Stimulated activated CD4-positive, alpha-beta T cell treated with anti-CD3 and anti-CD28 coated beads, TNF-alpha, amount 100 ng/mL, for 24 hours (primary cell): ENCODE measurements around the gene FHOD1.
A peak's percentile ranks its signal among the peaks of the same experiment; 100 is the strongest.

Experiments
- DNase-seq, 3 experiments: peaks; one replicate each; pipeline ENCODE4 v3.0.0-alpha.2; 2020; ENCODE audit warnings: low read depth in 3 of 3

The FHOD1 gene

DNA sequence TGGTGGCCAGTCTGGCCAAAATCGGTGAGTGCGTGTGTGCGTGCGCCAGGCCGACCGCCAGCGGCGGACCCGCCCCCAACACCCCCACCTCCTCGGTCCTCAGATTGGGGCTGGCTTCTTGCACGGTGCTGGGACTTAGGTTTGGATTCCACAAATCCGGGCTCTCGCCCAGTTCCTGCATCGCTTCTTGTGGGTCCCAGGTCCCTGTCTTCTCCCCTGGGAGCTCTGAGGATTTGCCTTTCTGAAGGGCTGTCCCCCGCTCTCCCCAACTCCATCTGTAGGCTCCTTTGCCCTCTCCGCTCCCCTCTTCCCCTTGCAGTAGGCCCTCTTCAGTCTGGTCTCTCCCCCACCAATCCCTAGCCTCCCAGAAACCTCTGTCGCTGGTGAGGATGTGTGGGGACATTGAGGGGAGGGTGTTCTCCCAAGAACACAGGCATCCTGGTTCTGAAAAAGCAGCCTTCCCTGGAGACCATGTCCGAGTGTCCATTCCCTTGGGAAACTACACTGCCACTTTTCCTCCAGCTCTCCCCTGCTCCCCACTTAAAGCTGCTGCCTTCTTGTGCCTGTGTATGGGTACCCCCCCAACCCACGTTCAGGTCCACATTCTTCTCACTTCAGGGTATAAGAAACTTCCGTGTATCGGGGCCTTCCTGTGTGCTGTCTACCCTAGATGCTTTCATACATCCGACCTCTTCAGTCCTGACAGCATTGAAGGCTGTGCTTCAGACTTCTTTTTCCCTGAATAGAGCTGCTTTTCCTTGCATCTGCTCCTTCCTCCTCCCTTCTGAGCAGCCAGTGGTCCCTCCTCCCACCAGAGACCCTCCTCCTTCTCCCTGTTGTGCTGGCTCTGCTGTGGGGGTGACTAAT is 2.1 kb upstream of the FHOD1 start:
- DNase-seq, result no peak

DNA sequence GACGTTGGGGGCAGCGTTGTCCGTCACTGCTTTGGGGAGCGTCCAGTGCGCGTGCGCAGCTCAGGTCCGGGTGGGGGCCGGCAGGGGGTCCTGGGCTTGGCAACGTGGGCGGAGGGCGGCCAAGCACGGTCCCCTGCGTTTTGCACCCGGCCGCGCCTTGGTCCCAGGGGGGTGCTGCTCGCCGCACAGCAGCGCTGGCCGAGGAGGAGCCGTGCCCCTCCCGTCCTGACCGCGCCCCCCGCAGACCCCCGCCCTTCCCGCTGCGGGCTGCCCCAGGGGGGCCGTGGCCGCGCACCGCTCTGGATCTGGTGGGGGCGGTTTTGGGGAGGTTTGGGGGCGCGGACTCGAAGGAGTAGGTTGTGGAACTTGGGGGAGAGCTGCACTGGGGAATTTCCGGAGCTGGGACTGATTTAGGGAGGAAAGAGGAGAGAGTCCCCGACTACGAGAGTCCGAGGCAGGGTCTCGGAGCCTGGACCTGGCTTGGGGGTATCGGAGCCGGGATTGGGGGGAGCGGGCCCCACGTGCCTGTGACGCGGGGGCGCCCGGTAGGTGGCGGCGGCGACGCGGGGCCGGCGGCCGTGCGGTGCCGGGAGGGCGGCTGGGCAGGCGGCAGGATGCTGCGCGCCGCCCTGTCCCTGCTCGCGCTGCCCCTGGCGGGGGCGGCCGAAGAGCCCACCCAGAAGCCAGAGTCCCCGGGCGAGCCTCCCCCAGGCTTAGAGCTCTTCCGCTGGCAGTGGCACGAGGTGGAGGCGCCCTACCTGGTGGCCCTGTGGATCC is 1.3 kb upstream of the FHOD1 start, which contains the start of gene SLC9A5:
Gene SLC9A5 (plus strand): TSS at position 579 of the 777 bp plus-strand sequence. CDS start 36 bp downstream, at position 615.
- DNase-seq, result no peak

DNA sequence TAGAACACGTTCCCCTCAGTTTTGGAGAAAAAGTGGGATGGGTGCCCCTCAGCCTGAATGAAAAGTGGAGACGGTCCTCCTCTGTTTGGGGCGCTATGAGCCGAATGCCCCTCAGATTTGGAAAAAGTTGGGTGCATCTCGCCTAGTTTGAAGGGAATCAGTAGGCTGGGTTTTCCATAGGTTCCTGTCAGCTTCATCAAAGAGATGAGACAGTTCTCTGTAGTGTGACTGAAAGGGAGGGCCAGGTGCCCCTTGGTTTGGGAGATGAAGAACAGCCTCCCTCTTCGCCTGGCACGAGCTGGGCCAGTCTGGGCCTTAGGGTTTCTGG is 756 bp upstream of the FHOD1 start:
- no peak for DNase-seq

DNA sequence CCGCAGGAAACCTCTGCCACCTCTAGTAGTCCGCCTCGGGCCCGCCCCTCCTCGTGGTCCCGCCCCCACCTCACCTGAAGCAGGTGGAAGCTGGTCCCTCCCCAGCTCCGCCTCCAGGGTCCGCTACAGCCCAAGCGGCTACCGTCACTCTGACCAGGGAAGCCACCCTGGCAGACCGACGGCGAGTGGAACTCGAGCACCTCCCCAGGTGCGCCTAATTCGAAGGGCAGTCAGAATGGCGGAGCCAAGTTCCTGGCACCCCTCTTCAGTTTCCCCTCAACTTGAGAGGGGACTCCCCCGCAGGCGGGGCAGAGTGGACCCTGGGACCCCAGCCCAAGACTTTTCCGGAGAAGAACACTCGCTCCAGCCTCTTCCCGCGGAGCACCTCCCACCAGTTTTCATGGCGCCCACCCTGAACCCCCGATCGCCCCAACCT is 507 bp downstream of the FHOD1 start:
- DNase-seq, result no peak

DNA sequence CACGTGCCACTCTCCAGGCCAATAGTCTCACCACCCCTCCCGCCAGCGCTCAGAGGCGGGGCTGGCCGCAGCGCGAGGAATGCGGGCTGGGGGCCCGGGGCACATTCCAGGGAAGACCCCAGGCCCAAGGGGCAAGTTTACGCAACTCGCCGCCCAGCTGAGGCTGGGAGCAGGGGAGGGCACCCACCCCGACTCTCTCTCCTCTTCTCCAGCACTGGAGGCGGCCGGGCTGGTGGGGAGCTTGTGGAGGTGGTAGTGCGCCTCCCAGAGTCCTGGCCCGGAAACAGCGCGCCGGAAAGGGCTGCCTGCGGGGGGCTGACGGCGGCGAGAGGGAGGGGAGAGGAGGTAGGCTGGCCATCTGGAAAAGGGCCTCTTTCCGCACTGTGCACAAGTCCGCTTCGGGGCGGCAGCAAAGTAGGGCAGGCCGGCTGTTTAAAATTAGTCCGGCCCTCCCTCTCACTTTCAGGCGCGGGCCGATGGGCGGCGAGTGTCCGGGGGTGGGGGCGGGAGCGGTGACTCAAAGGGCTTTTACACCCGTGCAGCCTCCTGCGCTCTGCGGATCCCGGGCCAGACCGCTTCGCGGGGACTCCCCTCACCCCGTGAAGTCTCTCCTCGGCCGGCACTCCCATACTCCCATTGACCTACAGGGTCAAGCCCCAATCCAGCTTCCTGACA is 1.1 kb downstream of the FHOD1 start:
- DNase-seq, result peak in 1 of 3 experiments; percentile 55

DNA sequence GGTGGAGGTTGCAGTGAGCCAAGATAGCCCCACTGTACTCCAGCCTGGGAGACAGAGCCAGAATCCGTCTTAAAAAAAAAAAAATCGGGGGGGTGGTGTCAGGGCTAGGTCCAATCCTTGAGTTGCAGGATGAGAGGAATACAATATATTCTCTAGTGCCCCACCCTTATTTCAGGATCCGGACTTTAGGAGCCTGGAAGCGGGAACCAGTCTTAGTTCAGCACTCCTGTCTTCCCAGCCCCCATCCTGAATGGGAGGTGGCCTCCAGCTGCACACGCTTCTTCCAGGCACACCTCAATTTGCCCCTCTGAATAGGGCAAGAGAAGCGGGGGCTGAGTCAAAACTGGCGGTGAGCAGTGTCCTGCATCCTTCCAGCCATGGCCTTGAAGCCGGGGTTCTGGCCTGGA is 1.6 kb downstream of the FHOD1 start:
- no peak for DNase-seq

DNA sequence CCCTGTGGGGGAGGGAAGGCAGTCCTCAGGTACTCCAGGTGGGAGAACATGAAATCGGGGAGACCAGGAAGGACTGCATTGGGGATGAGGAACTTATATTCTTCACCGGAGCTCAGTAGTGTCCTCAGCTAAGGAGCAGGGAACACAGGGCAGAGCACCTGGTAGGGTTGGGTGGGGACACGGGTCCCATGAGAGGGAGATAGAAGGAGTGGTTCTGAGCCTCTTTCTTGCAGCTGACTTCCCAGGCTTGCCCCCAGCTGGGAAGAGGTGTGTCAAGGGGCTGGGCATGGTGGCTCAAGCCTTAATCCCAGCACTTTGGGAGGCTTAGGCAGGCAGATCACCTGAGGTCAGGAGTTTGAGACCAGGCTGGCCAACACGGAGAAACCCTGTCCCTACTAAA is 2.1 kb downstream of the FHOD1 start:
- DNase-seq, result no peak

DNA sequence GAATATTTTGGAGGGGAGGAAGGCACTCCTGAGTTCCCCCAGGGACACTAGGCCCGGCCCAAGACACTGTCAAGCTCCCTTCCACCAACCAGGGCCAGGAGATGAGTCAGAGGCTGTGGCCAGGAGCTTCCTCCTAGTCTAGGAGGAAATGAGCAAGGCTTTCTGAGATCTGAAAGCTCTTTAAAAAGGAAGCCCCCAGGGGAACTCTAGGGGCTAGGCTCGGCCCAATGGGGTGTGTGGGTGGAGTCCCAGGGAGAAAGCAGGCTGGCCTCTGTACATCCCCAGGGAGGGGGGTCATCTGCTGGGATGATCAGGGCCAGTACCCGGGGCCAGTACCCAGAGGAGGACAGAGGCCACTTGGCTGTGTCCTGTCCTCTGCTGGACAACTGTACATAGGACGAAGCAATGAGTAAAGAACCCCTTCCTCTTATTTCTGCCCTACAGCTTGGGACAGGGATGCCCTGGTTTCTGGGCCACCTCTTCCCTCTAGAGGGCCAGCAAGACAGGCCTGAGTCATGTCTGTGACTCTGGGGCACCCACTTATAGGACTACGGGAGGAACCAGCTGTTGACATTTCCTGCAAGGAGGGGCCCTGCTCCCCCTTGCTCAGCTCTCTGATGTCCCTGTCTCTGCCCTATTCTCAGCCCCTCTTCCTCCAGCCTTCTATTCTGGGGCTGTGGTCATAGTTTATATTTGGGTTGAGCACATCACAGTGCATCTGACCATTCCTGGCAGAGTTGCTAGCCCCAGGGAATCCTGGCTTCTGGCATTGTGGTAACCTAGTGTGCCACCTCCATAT is 2.7 kb downstream of the FHOD1 start:
- peak in 2 of 3 experiments; percentile 71 to 79 for DNase-seq

DNA sequence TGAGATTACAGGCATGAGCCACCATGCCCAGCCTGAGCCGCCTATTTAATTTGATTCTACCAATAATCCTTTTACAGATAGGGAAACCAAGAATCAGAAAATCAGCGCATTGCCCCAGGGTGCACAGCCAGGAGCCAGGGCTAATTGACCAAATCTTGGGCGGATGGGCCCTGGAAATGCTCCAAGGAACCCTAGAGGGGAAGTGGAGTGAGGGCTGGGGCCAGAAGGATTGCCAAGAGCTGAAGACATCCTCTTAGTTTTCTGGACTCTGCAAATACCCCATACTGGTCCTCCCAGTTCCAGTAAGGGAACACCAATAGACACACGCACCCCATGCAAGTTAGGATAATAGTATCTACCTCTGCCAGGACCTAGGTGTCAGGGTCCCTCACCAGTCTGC is 3.8 kb downstream of the FHOD1 start:
- DNase-seq, result no peak

DNA sequence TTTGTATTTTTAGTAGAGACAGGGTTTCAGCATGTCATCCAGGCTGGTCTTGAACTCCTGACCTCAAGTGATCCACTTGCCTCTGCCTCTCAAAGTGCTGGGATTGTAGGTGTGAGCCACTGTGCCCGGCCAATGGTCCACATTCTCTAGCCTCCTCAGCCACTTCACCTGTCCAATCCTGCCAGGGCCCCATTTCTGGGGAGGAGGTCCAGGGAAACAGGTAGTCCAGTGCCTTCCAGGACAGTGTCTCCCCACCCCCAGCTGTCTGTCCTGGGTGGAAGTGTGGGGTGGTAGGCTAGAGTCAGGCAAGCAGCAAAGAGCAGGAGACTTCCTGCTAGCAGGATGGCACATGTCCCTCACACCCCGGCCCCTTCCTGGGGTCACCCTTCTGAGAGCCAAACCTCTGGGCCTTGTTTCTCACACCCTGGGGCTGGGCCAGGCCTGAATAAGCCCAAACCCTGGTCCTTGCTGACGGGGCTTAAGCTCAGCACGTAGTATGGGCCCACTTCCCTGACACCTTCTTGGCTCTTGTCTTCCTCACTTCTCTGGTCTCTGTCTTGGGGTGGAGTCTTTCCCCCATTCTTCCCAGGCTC is 5.0 kb downstream of the FHOD1 start:
- no peak for DNase-seq

DNA sequence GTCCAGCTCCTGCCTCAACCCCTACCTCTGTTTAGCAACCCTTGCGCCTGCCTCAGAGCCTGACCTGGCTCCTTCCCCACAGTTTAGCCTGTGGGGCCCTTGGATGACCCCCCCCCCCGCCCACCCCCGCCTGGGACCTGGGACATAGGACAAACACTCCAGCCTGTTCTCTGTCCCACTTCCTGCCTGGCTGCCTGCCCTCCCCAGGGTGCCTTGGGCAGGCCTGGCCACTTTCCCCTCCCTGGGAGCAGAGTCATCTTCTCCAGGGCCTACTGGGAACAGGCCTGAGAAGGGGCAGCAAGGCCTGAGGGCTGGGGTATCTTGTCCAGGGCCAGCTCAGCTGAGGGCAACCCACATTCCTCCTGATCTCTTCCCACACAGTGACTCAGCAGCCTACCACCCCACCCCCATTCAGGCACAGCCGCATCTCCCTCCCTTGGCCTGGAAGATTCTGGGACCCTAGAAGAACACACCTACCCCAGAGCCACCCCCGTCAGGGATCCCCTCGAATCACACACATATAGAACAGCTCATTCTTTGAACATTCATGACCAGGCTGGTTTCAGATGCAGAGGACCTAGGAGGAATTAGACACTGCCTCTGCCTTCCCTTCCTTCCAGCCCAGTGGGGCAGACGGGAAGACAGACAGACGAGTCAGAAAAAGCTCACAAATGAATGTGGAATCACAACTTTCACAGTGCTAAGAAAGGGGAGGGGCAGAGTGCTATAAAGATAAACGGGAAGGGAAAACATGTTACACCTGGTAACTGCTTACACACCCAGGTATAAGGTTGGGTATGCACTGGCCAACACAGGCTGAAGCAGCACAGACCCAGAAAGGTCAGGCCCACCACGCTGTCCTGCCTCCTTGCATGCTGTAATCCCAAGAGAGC is 6.0 kb downstream of the FHOD1 start:
- no peak for DNase-seq

DNA sequence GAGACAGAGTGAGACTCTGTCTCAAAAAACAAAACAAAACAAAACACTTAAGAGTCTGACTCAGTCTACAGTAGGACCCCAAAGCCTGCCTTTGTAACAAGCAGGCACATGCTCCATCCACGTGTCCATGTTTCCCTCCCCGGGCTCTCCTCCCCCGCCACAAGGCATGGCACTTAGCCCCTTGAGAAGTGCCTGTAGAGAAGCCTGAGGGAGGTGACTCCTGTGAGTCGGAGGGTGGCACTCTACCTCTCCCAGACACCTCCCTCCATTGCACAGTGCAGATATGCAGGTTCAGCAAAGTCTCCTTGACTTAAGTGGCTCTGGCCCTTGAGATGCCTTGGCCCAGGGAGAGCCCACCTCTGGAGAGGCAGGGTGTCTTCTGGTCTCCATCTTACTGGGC is 6.8 kb downstream of the FHOD1 start:
- no peak for DNase-seq

DNA sequence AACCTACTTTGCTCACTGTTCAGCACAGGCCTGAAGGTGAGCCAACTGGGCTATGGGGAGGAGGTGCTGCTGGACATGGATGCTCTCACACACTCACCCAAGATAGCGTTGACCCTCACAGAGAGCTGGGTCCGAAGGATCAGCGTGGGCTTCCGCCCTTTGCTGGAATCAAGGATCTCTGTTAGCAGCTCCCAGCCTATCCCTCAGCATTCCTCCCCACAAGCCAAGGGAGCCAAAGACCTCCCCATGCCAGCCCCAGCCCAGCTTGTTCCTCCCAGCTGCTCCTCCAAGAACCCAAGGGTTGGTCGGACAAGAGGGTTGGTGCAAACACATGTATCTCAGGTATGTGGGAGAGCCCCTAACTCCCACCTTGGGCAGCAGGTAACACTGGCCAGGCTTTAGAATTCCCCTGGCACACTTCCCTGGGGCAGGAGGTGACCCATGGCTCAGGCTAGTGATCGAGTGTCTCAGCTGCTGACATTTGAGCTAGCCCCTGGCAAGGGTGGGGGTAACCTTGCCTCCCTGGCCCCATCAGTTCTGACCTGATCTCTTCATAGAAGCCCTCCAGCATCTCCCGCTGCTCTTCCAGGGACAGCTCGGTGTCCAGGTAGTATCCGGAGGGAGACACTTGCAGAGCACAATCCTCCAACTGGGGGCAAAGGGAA is 8.3 kb downstream of the FHOD1 start:
- DNase-seq, result no peak

DNA sequence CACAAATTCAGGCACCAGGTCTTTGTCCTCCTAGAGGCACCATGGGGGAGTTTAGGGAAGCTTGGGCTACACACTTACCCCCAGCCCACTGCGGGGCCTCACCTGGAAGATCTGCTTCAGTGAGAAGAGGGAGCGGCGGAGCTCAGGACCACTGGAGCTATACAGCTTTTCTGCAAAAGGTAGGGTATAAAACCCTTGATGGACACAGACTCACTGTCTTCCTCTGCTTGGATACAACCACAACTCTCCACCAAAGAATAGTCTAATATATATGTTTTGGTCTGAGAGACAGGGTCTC is 9.1 kb downstream of the FHOD1 start:
- no peak for DNase-seq

DNA sequence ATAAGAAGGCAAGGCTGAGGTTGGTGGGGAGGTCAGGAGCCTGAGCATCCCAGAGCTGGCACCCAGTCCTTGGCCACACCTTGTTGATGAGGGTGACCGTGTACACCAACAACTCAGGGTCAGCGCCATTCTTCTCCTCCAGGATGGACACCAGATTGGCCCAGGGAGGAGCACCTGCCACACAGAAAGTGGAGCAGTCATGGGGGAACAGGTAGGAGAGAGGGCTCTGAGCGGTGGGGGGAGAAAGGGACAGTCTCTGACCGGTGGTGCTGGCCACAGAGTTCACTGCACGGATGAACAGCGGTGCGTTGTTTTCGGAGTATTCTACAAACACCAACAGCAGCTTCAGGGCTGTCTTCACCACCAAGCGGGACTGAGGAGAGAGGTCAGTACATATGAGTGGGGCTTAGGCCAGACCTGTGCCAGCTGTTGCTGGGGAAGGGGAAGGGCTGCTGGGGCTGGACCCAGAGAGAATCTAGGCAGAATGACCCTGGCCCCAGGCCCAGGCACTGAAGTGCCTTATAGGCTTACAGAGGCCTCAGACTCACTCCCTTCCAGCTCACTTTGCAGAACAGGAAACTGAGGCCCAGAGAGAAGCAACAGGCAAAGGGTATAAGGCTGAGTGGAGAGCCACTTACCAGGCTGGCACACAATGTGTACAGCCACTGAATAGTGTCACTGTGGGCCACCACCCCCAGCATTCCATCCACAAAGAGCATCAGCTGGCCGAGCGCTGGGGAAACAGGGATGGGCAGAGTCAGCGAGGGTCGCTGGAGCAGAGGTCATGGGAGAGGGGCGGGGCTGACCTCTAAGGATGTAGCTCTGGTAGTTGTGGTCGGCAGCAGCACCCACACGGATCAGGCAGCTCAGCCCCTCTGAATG is 9.6 kb downstream of the FHOD1 start:
- no peak for DNase-seq

DNA sequence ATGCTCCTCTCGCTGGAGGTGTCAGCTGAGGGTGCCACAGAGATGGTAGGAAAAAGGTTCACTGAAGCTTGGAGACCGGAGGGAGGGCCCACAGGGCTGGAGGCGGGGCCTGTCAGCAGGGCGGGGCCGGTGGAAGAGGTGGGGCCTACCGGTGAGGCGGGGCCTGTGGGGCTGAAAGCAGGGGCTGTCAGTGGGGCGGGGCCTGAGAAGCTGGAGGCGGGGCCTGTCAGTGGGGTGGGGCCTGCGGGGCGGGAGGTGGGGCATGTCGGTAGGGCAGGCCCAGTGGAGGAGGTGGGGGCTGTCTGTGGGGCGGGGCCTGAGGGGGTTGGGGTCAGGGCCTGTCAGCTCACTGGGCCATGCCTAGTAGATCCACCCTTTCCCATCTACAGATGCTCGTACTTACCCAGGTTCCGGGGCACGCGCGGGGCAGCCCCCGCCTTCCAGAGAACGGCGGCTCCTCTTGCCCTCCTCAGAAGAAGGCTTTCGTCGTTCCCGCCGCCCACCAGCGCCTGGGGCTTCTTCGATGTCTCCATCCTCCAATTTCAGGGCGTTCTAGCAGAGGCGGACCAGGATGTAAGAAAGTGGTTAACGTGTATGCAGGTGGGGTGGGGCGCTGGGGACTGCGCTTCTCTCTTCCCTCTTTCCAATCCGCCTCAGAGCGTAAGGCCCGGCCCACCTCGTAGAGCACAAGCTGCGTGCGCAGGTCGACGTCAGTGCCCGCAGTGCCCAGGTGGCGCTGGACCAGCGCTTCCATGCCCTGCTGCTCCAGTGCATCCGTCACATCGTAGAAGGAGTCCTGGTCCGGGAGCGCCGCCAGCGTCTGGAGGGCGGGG is 10.5 kb downstream of the FHOD1 start:
- peak; percentile 64 to 82 (median 66) for DNase-seq

DNA sequence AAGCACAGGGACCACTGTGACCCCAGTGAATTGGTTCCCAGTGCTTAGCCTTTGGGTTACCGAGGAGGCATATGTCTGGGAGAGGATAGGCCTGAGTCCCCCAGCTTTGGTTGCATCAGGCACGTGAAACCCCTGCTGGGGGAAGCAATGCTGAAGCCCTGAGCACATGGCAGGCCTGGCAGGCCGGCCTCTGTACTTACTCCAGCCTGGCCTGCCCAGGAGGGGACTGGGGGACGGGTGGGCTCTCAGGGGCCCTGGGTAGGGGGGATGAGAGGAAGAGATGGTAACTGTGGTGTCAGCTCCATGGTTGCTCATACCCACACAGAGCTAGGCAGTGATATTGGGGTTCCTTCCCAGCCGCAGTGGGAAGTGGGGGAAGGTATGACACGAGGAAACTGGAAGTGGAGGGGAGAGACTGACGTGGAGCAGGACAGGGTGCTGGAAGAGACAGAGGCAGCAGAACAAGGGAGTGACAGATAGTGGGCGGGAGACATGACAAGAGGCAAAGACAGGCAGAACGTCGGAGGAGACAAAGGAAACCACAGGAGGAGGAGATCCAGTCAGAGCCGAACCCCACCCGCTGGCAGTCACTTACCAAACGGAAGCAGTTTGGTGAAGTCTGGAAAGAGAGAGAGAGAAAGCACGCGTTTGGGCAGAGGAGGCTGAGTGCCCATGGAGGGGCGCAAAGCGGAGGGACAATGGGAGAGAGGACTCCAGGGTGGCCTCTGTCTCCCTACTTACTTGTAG is 11.3 kb downstream of the FHOD1 start:
- DNase-seq, result no peak
